HepG2 (cell line): ENCODE data around the gene ODC1. TPM values are rescaled to one million over a fixed set of nuclear protein-coding genes. Genes with fewer than 3 reads are reported as not detected.

ENCODE experiments used
- AHR ChIP-seq: IDR thresholded peaks from 2 replicates; pipeline ENCODE4 v1.6.1; 2018; ENCODE audit warnings: missing genetic modification reagents, missing compliant biosample characterization
- CSRNP1 ChIP-seq: sonication (generic); formaldehyde crosslinking; IDR thresholded peaks from 2 replicates; pipeline ENCODE4 v1.8.1; 2023; ENCODE audit warnings: mild to moderate bottlenecking, missing genetic modification reagents
- DNMT1 ChIP-seq: sonication (generic); formaldehyde crosslinking; IDR thresholded peaks from 2 replicates; pipeline ENCODE4 v1.5.1; 2020; ENCODE audit warnings: mild to moderate bottlenecking, missing genetic modification reagents
- GMEB1 ChIP-seq: sonication (generic); formaldehyde crosslinking; IDR thresholded peaks from 2 replicates; pipeline ENCODE4 v1.5.1; 2020; ENCODE audit warnings: missing genetic modification reagents, mild to moderate bottlenecking, borderline replicate concordance
- HIC2 ChIP-seq: sonication (generic); formaldehyde crosslinking; IDR thresholded peaks from 2 replicates; pipeline ENCODE4 v1.9.0; 2022; ENCODE audit warnings: low read depth, missing genetic modification reagents
- KMT2B ChIP-seq: IDR thresholded peaks from 2 replicates; pipeline ENCODE4 v1.6.1; 2016; ENCODE audit warnings: missing genetic modification reagents, missing compliant biosample characterization
- MNT ChIP-seq: fragments of 450-650 bp; IDR thresholded peaks from 2 replicates; pipeline ENCODE4 v1.6.1; 2016
- NFYB ChIP-seq: sonication (generic); formaldehyde crosslinking; IDR thresholded peaks from 2 replicates; pipeline ENCODE4 v1.4.0; 2020; ENCODE audit warnings: missing genetic modification reagents
- ZBTB1 ChIP-seq: sonication (generic); formaldehyde crosslinking; IDR thresholded peaks from 2 replicates; pipeline ENCODE4 v1.4.0; 2020; ENCODE audit warnings: missing genetic modification reagents, borderline replicate concordance
- ZFP62 ChIP-seq: sonication (generic); formaldehyde crosslinking; IDR thresholded peaks from 2 replicates; pipeline ENCODE4 v1.4.0; 2020; ENCODE audit warnings: missing genetic modification reagents
- ZNF20 ChIP-seq: sonication (generic); formaldehyde crosslinking; IDR thresholded peaks from 2 replicates; pipeline ENCODE4 v1.4.0; 2020; ENCODE audit warnings: mild to moderate bottlenecking, moderate library complexity, missing genetic modification reagents
- ZNF414 ChIP-seq: sonication (generic); formaldehyde crosslinking; IDR thresholded peaks from 2 replicates; pipeline ENCODE4 v1.5.0; 2020; ENCODE audit warnings: missing genetic modification reagents
- ZNF547 ChIP-seq: sonication (generic); formaldehyde crosslinking; IDR thresholded peaks from 2 replicates; pipeline ENCODE4 v1.5.1; 2020; ENCODE audit warnings: mild to moderate bottlenecking, missing genetic modification reagents
- ZNF710 ChIP-seq: sonication (generic); formaldehyde crosslinking; IDR thresholded peaks from 2 replicates; pipeline ENCODE4 v1.5.0; 2020; ENCODE audit warnings: mild to moderate bottlenecking, missing genetic modification reagents, borderline replicate concordance
- ZNF777 ChIP-seq: sonication (generic); formaldehyde crosslinking; IDR thresholded peaks from 2 replicates; pipeline ENCODE4 v1.4.0; 2020; ENCODE audit warnings: missing genetic modification reagents
- ZNF784 ChIP-seq: sonication (generic); formaldehyde crosslinking; IDR thresholded peaks from 2 replicates; pipeline ENCODE4 v1.5.1; 2020; ENCODE audit warnings: missing genetic modification reagents, mild to moderate bottlenecking, borderline replicate concordance
- polyA plus RNA-seq, 8 experiments: library from polyadenylated mRNA; depleted of rRNA in 3 of 8; stranded (reverse) in 7 of 8; unstranded in 1 of 8; fragments of >200 nt; fragmentation: Illumina TruSeq in 4 of 8; extraction: Trizol in 4 of 8; gene quantifications; 2 replicates each; pipeline versions ENCODE4 v1.2.1 to v1.2.3, GENCODE V29; 2011 to 2016; ENCODE audit warnings: low read depth in 4 of 8, missing spikeins in 1 of 8, mixed read lengths in 1 of 8; ENCODE audit not compliant: insufficient read depth in 1 of 8
- total RNA-seq, 5 experiments: library from RNA; depleted of rRNA; stranded (reverse); fragments of >200 nt; fragmentation: Illumina TruSeq; extraction: Trizol; gene quantifications; 2 replicates each; pipeline ENCODE4 v1.2.3, GENCODE V29; 2016; ENCODE audit warnings: low read depth in 1 of 5

The ODC1 gene
- total and polyA plus RNA-seq, 2 of the 13 experiments (the other 11 are each of a cell fraction or from before 2014, with no cell fraction given), result 142 to 371 TPM

GRCh38 chr2:10432311-10433181, 15.6 kb downstream of the ODC1 start (continued):
- TF ChIP-seq HIC2 (CRISPR knock-in tag), result peak; percentile 49; the same call in 1 of the 2 replicates
- TF ChIP-seq ZNF414, result no peak
- no peak for TF ChIP-seq ZBTB1 (CRISPR knock-in tag)
- TF ChIP-seq ZNF710 (CRISPR knock-in tag), result 0 out of 2 replicates have a peak, but pooled peaks have one; percentile 28
- no peak for TF ChIP-seq KMT2B
- TF ChIP-seq NFYB (CRISPR knock-in tag), result no peak
- TF ChIP-seq ZFP62, result no peak
- no peak for TF ChIP-seq ZNF784
- no peak for TF ChIP-seq AHR (CRISPR knock-in tag)
- TF ChIP-seq ZNF777 (CRISPR knock-in tag), result peak; percentile 75
- TF ChIP-seq ZNF547 (CRISPR knock-in tag), result no peak
- TF ChIP-seq DNMT1, result no peak
- TF ChIP-seq CSRNP1 (CRISPR knock-in tag), result peak; percentile 32; the same call in 1 of the 2 replicates
- no peak for TF ChIP-seq GMEB1 (CRISPR knock-in tag)
- no peak for TF ChIP-seq MNT
- no peak for TF ChIP-seq ZNF20
